Sciatic nerve (tissue), 2 donors: ENCODE results near the gene ZNF768. TPM values are rescaled to one million over a fixed set of nuclear protein-coding genes. Genes with fewer than 3 reads are reported as not detected.

Experiments
- ATAC-seq: fragments of 200-7000 bp; cut with Tn5 transposase; one replicate; pipeline ENCODE4 v1.9.1; 2020; ENCODE audit warnings: mild to moderate bottlenecking, moderate library complexity
- DNase-seq: peaks from one replicate; pipeline ENCODE4 v3.0.0-alpha.2; 2020; ENCODE audit warnings: low spot score
- intact Hi-C: fragments of 100-400 bp; cut with DNase I; formaldehyde crosslinking; loops from one replicate; pipeline ENCODE4 v1.14.2; 2022
- total RNA-seq: library from RNA; stranded (reverse); fragmentation: NEBNext Ultra II Directional; extraction: Animal tissue kit (Norgen Biotek cat#: 25700); gene quantifications from one replicate; pipeline ENCODE4 v1.2.1, GENCODE V29; 2021
- donor health status: DM: no; HTN: no; CAD: no.
- donor health status: DM: no; HTN: no; CAD: no.

ZNF768 gene
- total RNA-seq, 1 donor from 2014 or later: 30.3 TPM

GRCh38 chr16:30521873-30522641, 4.3 kb downstream of the ZNF768 start:
- ATAC-seq: no peak
- DNase-seq: no peak
- intact Hi-C loops: no loop called here

GRCh38 chr16:30521476-30521872, 4.9 kb downstream of the ZNF768 start:
- DNase-seq (no peak), ATAC-seq (no peak)
- intact Hi-C loops: no loop called here

GRCh38 chr16:30519120-30520049, 7.0 kb downstream of the ZNF768 start:
- intact Hi-C loops: loop anchor here (10.0 kb wide), 1 partner anchor 95 kb away; no protein-coding TSS in a partner anchor

GRCh38 chr16:30518552-30518951, 7.8 kb downstream of the ZNF768 start:
- DNase-seq: no peak
- intact Hi-C loops: loop anchor here (10.0 kb wide), 1 partner anchor 94 kb away; no protein-coding TSS in a partner anchor
- no peak for ATAC-seq

More at GRCh38 chr16:30519120-30520049, 7.0 kb downstream of the ZNF768 start:
- ATAC-seq: no peak
- DNase-seq: no peak

- intact Hi-C loops: loop anchor here (10.0 kb wide), 1 partner anchor 90 kb away; no protein-coding TSS in a partner anchor
- no peak for DNase-seq
- ATAC-seq: no peak
These were observed 11.1 kb downstream of the ZNF768 start for GRCh38 chr16:30515275-30515674.

GRCh38 chr16:30511509-30511908, 14.9 kb downstream of the ZNF768 start:
- intact Hi-C loops: loop anchor here (10.0 kb wide), 1 partner anchor 87 kb away; no protein-coding TSS in a partner anchor

GRCh38 chr16:30510376-30510938, 15.9 kb downstream of the ZNF768 start:
- intact Hi-C loops: loop anchor here (10.0 kb wide), 1 partner anchor 86 kb away; no protein-coding TSS in a partner anchor
- ATAC-seq (no peak), DNase-seq (no peak)

More at GRCh38 chr16:30511509-30511908, 14.9 kb downstream of the ZNF768 start:
- no peak for ATAC-seq
- DNase-seq: no peak

- intact Hi-C loops: no loop called here
- DNase-seq (no peak), ATAC-seq (no peak)
These were observed 17.1 kb downstream of the ZNF768 start for GRCh38 chr16:30509081-30509765.

- intact Hi-C loops: no loop called here
- DNase-seq (no peak), ATAC-seq (no peak)
These were observed 22.7 kb downstream of the ZNF768 start for GRCh38 chr16:30503403-30504296.

GRCh38 chr16:30499284-30499683, 27.1 kb downstream of the ZNF768 start:
- no peak for ATAC-seq
- DNase-seq: no peak
- intact Hi-C loops: loop anchor here (10.0 kb wide), 1 partner anchor 54 kb away; the partner anchor contains the start of gene SEPHS2

GRCh38 chr16:30494709-30495108, 31.7 kb downstream of the ZNF768 start:
- ATAC-seq: no peak
- DNase-seq: no peak
- intact Hi-C loops: loop anchor here (10.0 kb wide), 1 partner anchor 50 kb away; the partner anchor contains the start of gene SEPHS2

- intact Hi-C loops: loop anchor here (10.0 kb wide), 1 partner anchor 49 kb away; the partner anchor contains the start of gene SEPHS2
- no peak for ATAC-seq
- DNase-seq: no peak
These were observed 32.4 kb downstream of the ZNF768 start for GRCh38 chr16:30493941-30494488.

- DNase-seq (no peak), ATAC-seq (no peak)
- intact Hi-C loops: loop anchor here (10.0 kb wide), 1 partner anchor 47 kb away; the partner anchor contains the start of gene SEPHS2
These were observed 34.5 kb downstream of the ZNF768 start for GRCh38 chr16:30491744-30492308.

- intact Hi-C loops: loop anchor here (10.0 kb wide), 1 partner anchor 46 kb away; the partner anchor contains the start of gene SEPHS2
- ATAC-seq (no peak), DNase-seq (no peak)
These were observed 35.1 kb downstream of the ZNF768 start for GRCh38 chr16:30491229-30491628.

GRCh38 chr16:30490210-30490609, 36.2 kb downstream of the ZNF768 start:
- intact Hi-C loops: loop anchor here (10.0 kb wide), 1 partner anchor 45 kb away; the partner anchor contains the start of gene SEPHS2
- no peak for DNase-seq
- peak; percentile 20 for ATAC-seq

GRCh38 chr16:30488764-30489605, 37.4 kb downstream of the ZNF768 start:
- ATAC-seq (no peak), DNase-seq (no peak)
- intact Hi-C loops: no loop called here
